ENCODE results near the gene YDJC.

- TF ChIP-seq, protein P1, sequence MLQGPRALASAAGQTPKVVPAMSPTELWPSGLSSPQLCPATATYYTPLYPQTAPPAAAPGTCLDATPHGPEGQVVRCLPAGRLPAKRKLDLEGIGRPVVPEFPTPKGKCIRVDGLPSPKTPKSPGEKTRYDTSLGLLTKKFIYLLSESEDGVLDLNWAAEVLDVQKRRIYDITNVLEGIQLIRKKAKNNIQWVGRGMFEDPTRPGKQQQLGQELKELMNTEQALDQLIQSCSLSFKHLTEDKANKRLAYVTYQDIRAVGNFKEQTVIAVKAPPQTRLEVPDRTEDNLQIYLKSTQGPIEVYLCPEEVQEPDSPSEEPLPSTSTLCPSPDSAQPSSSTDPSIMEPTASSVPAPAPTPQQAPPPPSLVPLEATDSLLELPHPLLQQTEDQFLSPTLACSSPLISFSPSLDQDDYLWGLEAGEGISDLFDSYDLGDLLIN (CRISPR knock-in tag; IDR thresholded peaks at IDR 0.05; ENCODE audit: borderline replicate concordance), result no peak
- TF ChIP-seq IRF2 (CRISPR knock-in tag; IDR thresholded peaks at IDR 0.05), result no peak
- TF ChIP-seq CREB1 (IDR thresholded peaks at IDR 0.05), result no peak
- no peak for TF ChIP-seq CREB1 (CRISPR knock-in tag; IDR thresholded peaks at IDR 0.05)
- TF ChIP-seq EP300 (IDR thresholded peaks at IDR 0.05; ENCODE audit: low read depth in 2 of 2, low read length in 2 of 2), result no peak
- no peak for TF ChIP-seq EP300 (CRISPR knock-in tag; IDR thresholded peaks at IDR 0.05; ENCODE audit: borderline replicate concordance)
- TF ChIP-seq PLRG1 (conservative IDR thresholded peaks at IDR 0.05), result no peak
- no peak for TF ChIP-seq DR1 (CRISPR knock-in tag; IDR thresholded peaks at IDR 0.05)
- TF ChIP-seq MAFG (CRISPR knock-in tag; IDR thresholded peaks at IDR 0.05), result no peak
- TF ChIP-seq LCORL (IDR thresholded peaks at IDR 0.05), result no peak
- TF ChIP-seq LCORL (CRISPR knock-in tag; IDR thresholded peaks at IDR 0.05), result no peak
- no peak for TF ChIP-seq STAT6 (CRISPR knock-in tag; IDR thresholded peaks at IDR 0.05; ENCODE audit: borderline replicate concordance)
- no peak for TF ChIP-seq FOXK2 (IDR thresholded peaks at IDR 0.05)
- no peak for TF ChIP-seq ZNF510 (CRISPR knock-in tag; IDR thresholded peaks at IDR 0.05; ENCODE audit: low read depth)
These were observed 8.8 kb downstream of the YDJC start for GRCh38 chr22:21621025-21621424.
